ENCODE results near the gene TNS3. TPM values are rescaled to one million over a fixed set of nuclear protein-coding genes. Genes with fewer than 3 reads are reported as not detected.

Gene TNS3
- total and polyA plus RNA-seq, 10 of the 15 experiments (the other 5 are each of a cell fraction or from before 2014, with no cell fraction given), result 0.27 to 2.7 (median 0.79) TPM

GRCh38 chr7:47520406-47520805 lies 61.5 kb downstream of the TNS3 start:
- no peak for TF ChIP-seq ZNF592 (IDR thresholded peaks at IDR 0.05)
- FAIRE-seq (no peak), DNase-seq (ENCODE audit: low read depth, low spot score) (no peak), ATAC-seq (no peak)
- ChIA-PET SMC1A (ENCODE audit: uncharacterized antibody, unreplicated experiment) (no interaction called here), CTCF (no interaction called here), POLR2A (no interaction called here), RAD21 (ENCODE audit: unreplicated experiment) (no interaction called here)
- H3K4me1 ChIP-seq (ENCODE audit: control insufficient read depth, insufficient read depth, low read length), result no peaks in the 10 kb centered on the region
- no peaks in the 10 kb centered on the region for H3K9me3 ChIP-seq (replicated peaks; ENCODE audit: control insufficient read depth, insufficient read depth, low read length)
- H3K4me2 ChIP-seq (ENCODE audit: control insufficient read depth, insufficient read depth), result no peak overlapping the region
- no peak overlapping the region for H3K9ac ChIP-seq (ENCODE audit: control insufficient read depth, insufficient read depth, low read length)
- no peaks in the 10 kb centered on the region; a peak in 1 of 4 replicates for H3K27me3 ChIP-seq (replicated peaks in 1 of 2; ENCODE audit: control insufficient read depth in 2 of 2, insufficient read depth in 2 of 2, low read length in 1 of 2)
- 27% methylated on average over 8 of the region's 8 CpGs for WGBS (ENCODE audit: insufficient coverage, insufficient replicate concordance, low lambda C conversion rate, missing lambda C conversion rate)
- intact Hi-C loops (cut with micrococcal nuclease; ENCODE audit: unreplicated experiment), result no loop called here
- H4K20me1 ChIP-seq (ENCODE audit: control insufficient read depth, insufficient read depth), result no peaks in the 10 kb centered on the region
- no peak overlapping the region for H3K27ac ChIP-seq (ENCODE audit: control insufficient read depth, insufficient read depth)
- no peak overlapping the region for H2AFZ ChIP-seq (ENCODE audit: control insufficient read depth, low read depth, low read length)
- BruUV-seq (replicated peaks), result no TSS peak
- no peaks in the 10 kb centered on the region for H3K36me3 ChIP-seq (ENCODE audit: control insufficient read depth in 2 of 2, insufficient read depth in 2 of 2, low read length in 1 of 2)
- in situ Hi-C loops (cut with MboI), result no loop called here
- no peaks in the 10 kb centered on the region for H3K79me2 ChIP-seq (ENCODE audit: control insufficient read depth, insufficient read depth, low read length)
- no peak overlapping the region for H3K4me3 ChIP-seq

GRCh38 chr7:47518827-47519226 lies 63.1 kb downstream of the TNS3 start:
- Histone ChIP-seq H2AFZ (ENCODE audit: control insufficient read depth, low read depth, low read length) (no peak overlapping the region), H3K36me3 (ENCODE audit: control insufficient read depth in 2 of 2, insufficient read depth in 2 of 2, low read length in 1 of 2) (no peaks in the 10 kb centered on the region), H3K27me3 (replicated peaks in 1 of 2; ENCODE audit: control insufficient read depth in 2 of 2, insufficient read depth in 2 of 2, low read length in 1 of 2) (no peaks in the 10 kb centered on the region; a peak in 1 of 4 replicates), H3K9me3 (replicated peaks; ENCODE audit: control insufficient read depth, insufficient read depth, low read length) (no peaks in the 10 kb centered on the region), H3K9ac (ENCODE audit: control insufficient read depth, insufficient read depth, low read length) (no peak overlapping the region), H3K4me1 (ENCODE audit: control insufficient read depth, insufficient read depth, low read length) (no peaks in the 10 kb centered on the region), H3K79me2 (ENCODE audit: control insufficient read depth, insufficient read depth, low read length) (no peaks in the 10 kb centered on the region), H3K4me2 (ENCODE audit: control insufficient read depth, insufficient read depth) (no peak overlapping the region), H3K27ac (ENCODE audit: control insufficient read depth, insufficient read depth) (no peak overlapping the region), H4K20me1 (ENCODE audit: control insufficient read depth, insufficient read depth) (no peaks in the 10 kb centered on the region), H3K4me3 (no peak overlapping the region)
- no TSS peak for BruUV-seq (replicated peaks)
- in situ Hi-C loops (cut with MboI) (no loop called here), intact Hi-C loops (cut with micrococcal nuclease; ENCODE audit: unreplicated experiment) (no loop called here)
- 53% methylated on average over 7 of the region's 7 CpGs for WGBS (ENCODE audit: insufficient coverage, insufficient replicate concordance, low lambda C conversion rate, missing lambda C conversion rate)
- SMC1A ChIA-PET (ENCODE audit: uncharacterized antibody, unreplicated experiment), result no interaction called here
- RAD21 ChIA-PET (ENCODE audit: unreplicated experiment), result no interaction called here
- POLR2A ChIA-PET, result no interaction called here
- FAIRE-seq (no peak), DNase-seq (ENCODE audit: low read depth, low spot score) (no peak), ATAC-seq (no peak)
- CTCF ChIA-PET, result no interaction called here
- TF ChIP-seq ZNF217 (IDR thresholded peaks at IDR 0.05) (no peak), MTA3 (IDR thresholded peaks at IDR 0.05; ENCODE audit: borderline replicate concordance, low read length) (no peak), YBX1 (IDR thresholded peaks at IDR 0.05) (no peak), CHD1 (IDR thresholded peaks at IDR 0.05; ENCODE audit: low read depth, low read length) (no peak), STAT1 (conservative IDR thresholded peaks at IDR 0.05) (no peak), NFYA (IDR thresholded peaks at IDR 0.05; ENCODE audit: borderline replicate concordance, low read depth, low read length) (no peak), SKIL (IDR thresholded peaks at IDR 0.05; ENCODE audit: low read depth, poor library complexity, severe bottlenecking) (no peak), IRF3 (IDR thresholded peaks at IDR 0.05) (no peak), ZNF274 (IDR thresholded peaks at IDR 0.05; ENCODE audit: insufficient read depth, insufficient read length) (no peak), RELA (IDR thresholded peaks at IDR 0.05; ENCODE audit: borderline replicate concordance, partially characterized antibody) (no peak)

Data from GM12878 (cell line).